ENCODE data around the gene ATP5IF1. TPM values are rescaled to one million over a fixed set of nuclear protein-coding genes. Genes with fewer than 3 reads are reported as not detected.
A peak's percentile ranks its signal among the peaks of the same experiment; 100 is the strongest.

Gene ATP5IF1
- total and polyA plus RNA-seq, 9 of the 15 experiments (the other 6 are each of a cell fraction or from before 2014, with no cell fraction given), result 292 to 1,422 (median 388) TPM

GRCh38 chr1:28260803-28261174 lies 24.9 kb downstream of the ATP5IF1 start (continued):
- TF ChIP-seq HDAC2 (IDR thresholded peaks at IDR 0.05) (0 out of 2 replicates have a peak, but pooled peaks have one; percentile 25), E4F1 (CRISPR knock-in tag; IDR thresholded peaks at IDR 0.05; ENCODE audit: borderline replicate concordance) (0 out of 2 replicates have a peak, but pooled peaks have one; percentile 18), ZNF780A (CRISPR knock-in tag; IDR thresholded peaks at IDR 0.05) (no peak), TAL1 (IDR thresholded peaks at IDR 0.05) (no peak), SPI1 (IDR thresholded peaks at IDR 0.05; ENCODE audit: borderline replicate concordance, low read depth, low read length) (no peak), PHF21A (IDR thresholded peaks at IDR 0.05; ENCODE audit: borderline replicate concordance, low read depth) (0 out of 2 replicates have a peak, but pooled peaks have one; percentile 32), SMAD1 (IDR thresholded peaks at IDR 0.05; ENCODE audit: low read depth, low read length, partially characterized antibody) (no peak), ELF2 (CRISPR knock-in tag; IDR thresholded peaks at IDR 0.05) (no peak), SP1 (CRISPR knock-in tag; IDR thresholded peaks at IDR 0.05) (0 out of 2 replicates have a peak, but pooled peaks have one; percentile 57), KAT2B (IDR thresholded peaks at IDR 0.05; ENCODE audit: low read depth, low read length) (no peak), ZNF766 (CRISPR knock-in tag; conservative IDR thresholded peaks at IDR 0.05) (no peak), MLLT1 (IDR thresholded peaks at IDR 0.05) (no peak), BRD9 (IDR thresholded peaks at IDR 0.05; ENCODE audit: low read depth, partially characterized antibody) (no peak), ZNF124 (CRISPR knock-in tag; IDR thresholded peaks at IDR 0.05) (no peak), MAFK (IDR thresholded peaks at IDR 0.05; ENCODE audit: low read length) (no peak), ZFP36 (IDR thresholded peaks at IDR 0.05; ENCODE audit: low read depth, low read length, partially characterized antibody) (peak; percentile 20), MCM2 (IDR thresholded peaks at IDR 0.05; ENCODE audit: low read depth) (no peak)
- TF ChIP-seq, protein P1, sequence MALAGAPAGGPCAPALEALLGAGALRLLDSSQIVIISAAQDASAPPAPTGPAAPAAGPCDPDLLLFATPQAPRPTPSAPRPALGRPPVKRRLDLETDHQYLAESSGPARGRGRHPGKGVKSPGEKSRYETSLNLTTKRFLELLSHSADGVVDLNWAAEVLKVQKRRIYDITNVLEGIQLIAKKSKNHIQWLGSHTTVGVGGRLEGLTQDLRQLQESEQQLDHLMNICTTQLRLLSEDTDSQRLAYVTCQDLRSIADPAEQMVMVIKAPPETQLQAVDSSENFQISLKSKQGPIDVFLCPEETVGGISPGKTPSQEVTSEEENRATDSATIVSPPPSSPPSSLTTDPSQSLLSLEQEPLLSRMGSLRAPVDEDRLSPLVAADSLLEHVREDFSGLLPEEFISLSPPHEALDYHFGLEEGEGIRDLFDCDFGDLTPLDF (CRISPR knock-in tag; IDR thresholded peaks at IDR 0.05), result no peak; the same call in 1 of the 2 replicates
- TF ChIP-seq, protein P2, sequence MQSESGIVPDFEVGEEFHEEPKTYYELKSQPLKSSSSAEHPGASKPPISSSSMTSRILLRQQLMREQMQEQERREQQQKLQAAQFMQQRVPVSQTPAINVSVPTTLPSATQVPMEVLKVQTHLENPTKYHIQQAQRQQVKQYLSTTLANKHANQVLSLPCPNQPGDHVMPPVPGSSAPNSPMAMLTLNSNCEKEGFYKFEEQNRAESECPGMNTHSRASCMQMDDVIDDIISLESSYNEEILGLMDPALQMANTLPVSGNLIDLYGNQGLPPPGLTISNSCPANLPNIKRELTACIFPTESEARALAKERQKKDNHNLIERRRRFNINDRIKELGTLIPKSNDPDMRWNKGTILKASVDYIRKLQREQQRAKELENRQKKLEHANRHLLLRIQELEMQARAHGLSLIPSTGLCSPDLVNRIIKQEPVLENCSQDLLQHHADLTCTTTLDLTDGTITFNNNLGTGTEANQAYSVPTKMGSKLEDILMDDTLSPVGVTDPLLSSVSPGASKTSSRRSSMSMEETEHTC (IDR thresholded peaks at IDR 0.05), result no peak
- TF ChIP-seq, protein P3, sequence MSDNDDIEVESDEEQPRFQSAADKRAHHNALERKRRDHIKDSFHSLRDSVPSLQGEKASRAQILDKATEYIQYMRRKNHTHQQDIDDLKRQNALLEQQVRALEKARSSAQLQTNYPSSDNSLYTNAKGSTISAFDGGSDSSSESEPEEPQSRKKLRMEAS (CRISPR knock-in tag; IDR thresholded peaks at IDR 0.05), result no peak
- TF ChIP-seq, protein P4, sequence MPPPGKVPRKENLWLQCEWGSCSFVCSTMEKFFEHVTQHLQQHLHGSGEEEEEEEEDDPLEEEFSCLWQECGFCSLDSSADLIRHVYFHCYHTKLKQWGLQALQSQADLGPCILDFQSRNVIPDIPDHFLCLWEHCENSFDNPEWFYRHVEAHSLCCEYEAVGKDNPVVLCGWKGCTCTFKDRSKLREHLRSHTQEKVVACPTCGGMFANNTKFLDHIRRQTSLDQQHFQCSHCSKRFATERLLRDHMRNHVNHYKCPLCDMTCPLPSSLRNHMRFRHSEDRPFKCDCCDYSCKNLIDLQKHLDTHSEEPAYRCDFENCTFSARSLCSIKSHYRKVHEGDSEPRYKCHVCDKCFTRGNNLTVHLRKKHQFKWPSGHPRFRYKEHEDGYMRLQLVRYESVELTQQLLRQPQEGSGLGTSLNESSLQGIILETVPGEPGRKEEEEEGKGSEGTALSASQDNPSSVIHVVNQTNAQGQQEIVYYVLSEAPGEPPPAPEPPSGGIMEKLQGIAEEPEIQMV (tag; conservative IDR thresholded peaks at IDR 0.05; ENCODE audit: low read depth), result no peak

All from K562 (cell line).